GM18909 (cell line): ENCODE results near the gene BAIAP3.

Source experiments
- ATAC-seq: cut with Tn5 transposase; IDR thresholded peaks from one replicate; pipeline ENCODE4 v1.9.1; 2021; ENCODE audit warnings: mild to moderate bottlenecking; ENCODE audit not compliant: unreplicated experiment, poor library complexity

BAIAP3 gene

GRCh38 chr16:1381612-1382406 lies 48.4 kb downstream of the BAIAP3 start:
- no peak for ATAC-seq

- ATAC-seq, result no peak
Measured at GRCh38 chr16:1383556-1383955, 50.1 kb downstream of the BAIAP3 start.

GRCh38 chr16:1385232-1385631 lies 51.8 kb downstream of the BAIAP3 start:
- ATAC-seq, result no peak

GRCh38 chr16:1387331-1387730 lies 53.9 kb downstream of the BAIAP3 start:
- ATAC-seq, result no peak

GRCh38 chr16:1389762-1390161 lies 56.3 kb downstream of the BAIAP3 start:
- ATAC-seq, result no peak

GRCh38 chr16:1390239-1390779 lies 56.9 kb downstream of the BAIAP3 start:
- ATAC-seq, result no peak

GRCh38 chr16:1392826-1393225 lies 59.4 kb downstream of the BAIAP3 start:
- ATAC-seq, result no peak

GRCh38 chr16:1393613-1394176 lies 60.2 kb downstream of the BAIAP3 start:
- no peak for ATAC-seq

- no peak for ATAC-seq
Measured at GRCh38 chr16:1394367-1394951, 61.0 kb downstream of the BAIAP3 start.

- ATAC-seq, result no peak
Measured at GRCh38 chr16:1395444-1396031, 62.1 kb downstream of the BAIAP3 start.

GRCh38 chr16:1397779-1398178 lies 64.3 kb downstream of the BAIAP3 start:
- ATAC-seq, result no peak

- ATAC-seq, result no peak
Measured at GRCh38 chr16:1398351-1398750, 64.9 kb downstream of the BAIAP3 start.
